Measurements from ENCODE around the gene IFI6. TPM values are rescaled to one million over a fixed set of nuclear protein-coding genes. Genes with fewer than 3 reads are reported as not detected.

IFI6 gene
- polyA plus RNA-seq, 3 donors: 69.9 to 276 (median 276) TPM

- Histone ChIP-seq H3K9me3 (replicated peaks in 1 of 2; ENCODE audit: control insufficient read depth in 1 of 2, insufficient read depth in 1 of 2, low read length in 2 of 2) (no peaks in the 10 kb centered on the region), H3K9ac (ENCODE audit: insufficient read depth, low read length, poor library complexity, severe bottlenecking) (no peak overlapping the region), H4K20me1 (ENCODE audit: insufficient read depth, low read length) (no peaks in the 10 kb centered on the region), H3K4me1 (ENCODE audit: control insufficient read depth in 1 of 2, insufficient read depth in 2 of 2, low read length in 2 of 2) (no peaks in the 10 kb centered on the region), H2AFZ (ENCODE audit: insufficient read depth, low read depth, low read length, poor library complexity, severe bottlenecking) (no peak overlapping the region), H3K4me3 (replicated peaks in 1 of 3; ENCODE audit: low read depth in 2 of 3, low read length in 3 of 3) (no peak overlapping the region), H3K79me2 (ENCODE audit: insufficient read depth, low read length) (no peaks in the 10 kb centered on the region), H3K36me3 (replicated peaks in 1 of 2; ENCODE audit: control insufficient read depth in 1 of 2, insufficient read depth in 2 of 2, low read length in 2 of 2) (no peaks in the 10 kb centered on the region), H3K27me3 (ENCODE audit: control insufficient read depth in 2 of 2, insufficient read depth in 2 of 2, low read length in 2 of 2) (no peaks in the 10 kb centered on the region), H3K27ac (ENCODE audit: low read depth in 1 of 2, low read length in 2 of 2) (no peak overlapping the region), H3K4me2 (replicated peaks; ENCODE audit: extremely low read depth, low read length, poor library complexity, severe bottlenecking) (no peak overlapping the region)
- TF ChIP-seq, protein P1, sequence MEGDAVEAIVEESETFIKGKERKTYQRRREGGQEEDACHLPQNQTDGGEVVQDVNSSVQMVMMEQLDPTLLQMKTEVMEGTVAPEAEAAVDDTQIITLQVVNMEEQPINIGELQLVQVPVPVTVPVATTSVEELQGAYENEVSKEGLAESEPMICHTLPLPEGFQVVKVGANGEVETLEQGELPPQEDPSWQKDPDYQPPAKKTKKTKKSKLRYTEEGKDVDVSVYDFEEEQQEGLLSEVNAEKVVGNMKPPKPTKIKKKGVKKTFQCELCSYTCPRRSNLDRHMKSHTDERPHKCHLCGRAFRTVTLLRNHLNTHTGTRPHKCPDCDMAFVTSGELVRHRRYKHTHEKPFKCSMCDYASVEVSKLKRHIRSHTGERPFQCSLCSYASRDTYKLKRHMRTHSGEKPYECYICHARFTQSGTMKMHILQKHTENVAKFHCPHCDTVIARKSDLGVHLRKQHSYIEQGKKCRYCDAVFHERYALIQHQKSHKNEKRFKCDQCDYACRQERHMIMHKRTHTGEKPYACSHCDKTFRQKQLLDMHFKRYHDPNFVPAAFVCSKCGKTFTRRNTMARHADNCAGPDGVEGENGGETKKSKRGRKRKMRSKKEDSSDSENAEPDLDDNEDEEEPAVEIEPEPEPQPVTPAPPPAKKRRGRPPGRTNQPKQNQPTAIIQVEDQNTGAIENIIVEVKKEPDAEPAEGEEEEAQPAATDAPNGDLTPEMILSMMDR (IDR thresholded peaks at IDR 0.05): no peak
- Mint-ChIP-seq H3K4me3 (no peak overlapping the region), H3K4me1 (peaks cover 3% of the 10 kb centered on the region), H3K9me3 (peaks cover 0 to 2% (median 0%) of the 10 kb centered on the region in 7 donors), H3K27ac (no peak overlapping the region), H3K36me3 (no peaks in the 10 kb centered on the region), H3K27me3 (ENCODE audit: low read depth in 3 of 3) (peaks cover 2 to 6% (median 3%) of the 10 kb centered on the region in 3 donors)
- intact Hi-C loops (cut with micrococcal nuclease): no loop called here
- DNase-seq: no peak
- WGBS (ENCODE audit: insufficient coverage): 83% methylated on average over 1 of the region's 5 CpGs
These were observed 15.9 kb upstream of the IFI6 start for GRCh38 chr1:27687906-27688305.

DNA sequence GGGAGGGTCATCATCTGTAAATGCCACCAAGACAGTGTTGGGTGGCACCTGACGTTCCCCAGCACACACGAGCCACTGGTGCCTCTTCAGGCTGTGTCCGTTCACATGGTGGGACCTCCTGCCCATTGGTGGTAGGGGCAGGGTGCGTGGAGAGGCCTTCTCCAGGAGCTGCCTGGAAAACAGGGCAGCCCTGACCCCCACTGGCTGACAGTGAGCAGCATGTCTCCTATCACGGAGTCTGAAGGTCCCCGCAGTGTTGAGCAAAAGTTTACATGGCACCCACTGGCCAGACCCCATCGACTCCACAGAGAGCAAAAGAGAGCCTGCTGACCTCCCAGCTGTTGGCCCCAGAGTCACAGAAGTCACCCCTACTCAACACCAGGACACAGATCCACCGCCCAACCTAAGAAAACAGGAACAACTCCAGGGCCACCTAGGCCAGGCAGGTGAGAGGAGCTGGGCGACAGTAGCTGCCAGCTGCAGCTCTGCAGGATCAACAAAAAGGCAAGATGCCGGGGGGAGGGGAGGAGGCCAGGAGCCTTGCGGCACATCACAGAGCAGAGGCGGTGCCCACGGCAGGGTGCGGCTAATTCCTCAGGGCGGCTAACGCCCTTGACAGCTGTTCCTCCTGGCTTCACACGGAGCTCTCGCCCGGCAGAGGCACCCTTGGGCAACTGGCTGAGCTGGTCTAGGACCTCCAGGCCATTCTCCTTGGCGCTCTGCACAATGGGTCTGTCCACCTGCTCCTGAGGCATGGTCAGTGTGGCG lies 14.4 kb upstream of the IFI6 start:
- Histone ChIP-seq H3K79me2 (ENCODE audit: insufficient read depth, low read length) (no peaks in the 10 kb centered on the region), H3K4me3 (replicated peaks in 1 of 3; ENCODE audit: low read depth in 2 of 3, low read length in 3 of 3) (no peak overlapping the region), H3K9ac (ENCODE audit: insufficient read depth, low read length, poor library complexity, severe bottlenecking) (no peak overlapping the region), H3K4me2 (replicated peaks; ENCODE audit: extremely low read depth, low read length, poor library complexity, severe bottlenecking) (no peak overlapping the region), H3K27ac (ENCODE audit: low read depth in 1 of 2, low read length in 2 of 2) (no peak overlapping the region), H4K20me1 (ENCODE audit: insufficient read depth, low read length) (no peaks in the 10 kb centered on the region), H3K36me3 (replicated peaks in 1 of 2; ENCODE audit: control insufficient read depth in 1 of 2, insufficient read depth in 2 of 2, low read length in 2 of 2) (no peaks in the 10 kb centered on the region), H3K27me3 (ENCODE audit: control insufficient read depth in 2 of 2, insufficient read depth in 2 of 2, low read length in 2 of 2) (no peaks in the 10 kb centered on the region), H2AFZ (ENCODE audit: insufficient read depth, low read depth, low read length, poor library complexity, severe bottlenecking) (no peak overlapping the region), H3K9me3 (replicated peaks in 1 of 2; ENCODE audit: control insufficient read depth in 1 of 2, insufficient read depth in 1 of 2, low read length in 2 of 2) (peaks cover 8 to 12% of the 10 kb centered on the region in 2 donors), H3K4me1 (ENCODE audit: control insufficient read depth in 1 of 2, insufficient read depth in 2 of 2, low read length in 2 of 2) (no peaks in the 10 kb centered on the region)
- no peak overlapping the region for H3K4me3 Mint-ChIP-seq
- peaks cover 0 to 3% of the 10 kb centered on the region in 2 donors for H3K36me3 Mint-ChIP-seq
- DNase-seq: no peak
- TF ChIP-seq, protein P1 (IDR thresholded peaks at IDR 0.05): no peak
- intact Hi-C loops (cut with micrococcal nuclease): no loop called here
- WGBS (ENCODE audit: insufficient coverage): 96% methylated on average over 17 of the region's 21 CpGs
- H3K4me1 Mint-ChIP-seq: peaks cover 3% of the 10 kb centered on the region
- H3K27ac Mint-ChIP-seq: no peak overlapping the region
- H3K9me3 Mint-ChIP-seq: peaks cover 7 to 15% (median 10%) of the 10 kb centered on the region in 7 donors
- H3K27me3 Mint-ChIP-seq (ENCODE audit: low read depth in 3 of 3): peaks cover 2 to 6% (median 3%) of the 10 kb centered on the region in 3 donors

Measured in CD14-positive monocyte (primary cell).